Neural progenitor cell (in vitro differentiated cells): ENCODE measurements around the gene OR52W1. TPM values are rescaled to one million over a fixed set of nuclear protein-coding genes. Genes with fewer than 3 reads are reported as not detected.

Source experiments
- total RNA-seq: library from RNA; depleted of rRNA; stranded (reverse); fragments of >200 nt; gene quantifications from 2 replicates; pipeline ENCODE4 v1.2.3, GENCODE V29; 2015; ENCODE audit warnings: low replicate concordance

Gene OR52W1
- total RNA-seq, 1 donor from 2014 or later = not detected

Other genes starting within 250 kb of the OR52W1 start
- 0.40 TPM in 1 of 2 replicates, not detected in the other for gene OR56A5, start 230.7 kb upstream of the OR52W1 start, total RNA-seq
- gene OR52L1, start 212.2 kb upstream of the OR52W1 start, total RNA-seq = 2.3 TPM in 1 of 2 replicates, not detected in the other
- gene OR56A4, start 192.3 kb upstream of the OR52W1 start, total RNA-seq = 0.30 and 0.62 TPM in 2 replicates
- gene OR56A1, start 168.5 kb upstream of the OR52W1 start, total RNA-seq = 0.87 and 1.8 TPM in 2 replicates
- gene OR56B4, start 91.5 kb upstream of the OR52W1 start, total RNA-seq = not detected in 2 replicates
- gene OR52B2, start 28.9 kb upstream of the OR52W1 start, total RNA-seq = not detected in 2 replicates
- gene C11orf42, start 6.3 kb downstream of the OR52W1 start, total RNA-seq = not detected in 2 replicates
- gene FHIP1B, start 35.4 kb downstream of the OR52W1 start, total RNA-seq = 12.0 and 38.7 TPM in 2 replicates
- 0.15 TPM in 1 of 2 replicates, not detected in the other for gene CNGA4, start 39.9 kb downstream of the OR52W1 start, total RNA-seq
- gene CCKBR, start 60.6 kb downstream of the OR52W1 start, total RNA-seq = 8.2 and 14.3 TPM in 2 replicates
- 2.9 and 12.2 TPM in 2 replicates for gene CAVIN3, start 121.3 kb downstream of the OR52W1 start, total RNA-seq
- gene SMPD1, start 191.2 kb downstream of the OR52W1 start, total RNA-seq = 9.4 and 11.3 TPM in 2 replicates
- 38.5 and 64.9 TPM in 2 replicates for gene APBB1, start 219.9 kb downstream of the OR52W1 start, total RNA-seq
- gene HPX, start 241.8 kb downstream of the OR52W1 start, total RNA-seq = 0.56 TPM in 2 replicates